Adrenal gland (tissue), 5 donors: Measurements from ENCODE around the gene LGALS9C.
"Not testable (repeated sequence)": the region's sequence is repeated elsewhere in the genome, so short reads cannot be mapped to it uniquely, and the experiment has no call there.

Experiments
- CTCF ChIP-seq, 6 experiments: fragments of 450-650 bp in 4 of 6; fragments of 200-600 bp in 2 of 6; sonication (generic) in 1 of 6; IDR thresholded peaks; 1 replicate in 5 of 6; 2 replicates in 1 of 6; pipeline versions ENCODE4 v1.5.1 to v1.8.0; 2016 to 2021; ENCODE audit warnings: antibody characterized with exemption in 6 of 6, mild to moderate bottlenecking in 2 of 6, moderate library complexity in 1 of 6
- POLR2A ChIP-seq, 2 donors: fragments of 450-650 bp; IDR thresholded peaks; one replicate each; pipeline ENCODE4 v1.6.1; 2017; ENCODE audit warnings: antibody characterized with exemption in 2 of 2, mild to moderate bottlenecking in 2 of 2, moderate library complexity in 1 of 2
- donor health status: DM: no; HTN: no; CAD: no.

GRCh38 chr17:18500816-18501215 is 24.2 kb downstream of the LGALS9C start:
- TF ChIP-seq POLR2A, CTCF (IDR thresholded peaks at IDR 0.05): not testable (repeated sequence)
